Transverse colon (tissue), 4 donors: ENCODE measurements around the gene SKIDA1. TPM values are rescaled to one million over a fixed set of nuclear protein-coding genes. Genes with fewer than 3 reads are reported as not detected.

ENCODE experiments used
- DNase-seq: peaks from one replicate; pipeline ENCODE4 v3.0.0-alpha.2; 2019
- H3K27ac ChIP-seq, 4 donors: fragments of 200-600 bp; sonication (generic); 2 replicates each; pipeline ENCODE4 v1.5.1; 2016 to 2018; ENCODE audit warnings: inconsistent platforms in 4 of 4
- H3K27me3 ChIP-seq: fragments of 200-600 bp; sonication (generic); 2 replicates; pipeline ENCODE4 v1.5.1; 2017; ENCODE audit warnings: inconsistent platforms
- H3K36me3 ChIP-seq, 4 donors: fragments of 200-600 bp; sonication (generic); 2 replicates each; pipeline ENCODE4 v1.5.1; 2017 to 2019; ENCODE audit warnings: inconsistent platforms in 4 of 4
- H3K4me1 ChIP-seq, 4 donors: fragments of 200-600 bp; sonication (generic); 2 replicates each; pipeline ENCODE4 v1.5.1; 2017 to 2020; ENCODE audit warnings: inconsistent platforms in 4 of 4
- H3K4me3 ChIP-seq, 4 donors: fragments of 200-600 bp; sonication (generic); 1 replicate in 1 of 4; 2 replicates in 3 of 4; pipeline versions ENCODE4 v1.5.1 to v1.6.1; 2017 to 2019; ENCODE audit warnings: inconsistent platforms in 4 of 4
- H3K9me3 ChIP-seq, 2 donors: fragments of 200-600 bp; sonication (generic); 2 replicates each; pipeline ENCODE4 v1.5.1; 2017 to 2019; ENCODE audit warnings: inconsistent platforms in 2 of 2
- EP300 ChIP-seq: sonication (generic); formaldehyde crosslinking; IDR thresholded peaks from one replicate; pipeline ENCODE4 v1.6.1; 2017; ENCODE audit warnings: antibody characterized with exemption, low read depth
- POLR2A ChIP-seq: fragments of 450-650 bp; IDR thresholded peaks from one replicate; pipeline ENCODE4 v1.6.1; 2016; ENCODE audit warnings: antibody characterized with exemption, mild to moderate bottlenecking, moderate library complexity
- POLR2AphosphoS5 ChIP-seq, 3 donors: sonication (generic); formaldehyde crosslinking; IDR thresholded peaks; one replicate each; pipeline ENCODE4 v1.6.1; 2016; ENCODE audit warnings: antibody characterized with exemption in 3 of 3
- WGBS, 2 donors: methylation state at CpG; one replicate each; pipeline ENCODE4 v1.1.5; 2018; ENCODE audit warnings: low coverage in 1 of 2; 5-methylcytosine and 5-hydroxymethylcytosine counted together
- in situ Hi-C, 4 donors: fragments of 200-750 bp; cut with MboI; loops; one replicate each; pipeline versions ENCODE4 v1.15.0 to v1.15.1; 2017; ENCODE audit warnings: low sequenced_read_pairs in 3 of 4, low pct_ligation_motif_present in 1 of 4, low pct_unique_long_range_greater_than_20kb in 1 of 4
- intact Hi-C: fragments of 100-400 bp; cut with DNase I; formaldehyde crosslinking; loops from one replicate; pipeline ENCODE4 v1.15.1; 2023; ENCODE audit warnings: low total_unique reads
- total RNA-seq, 4 donors: library from RNA; depleted of rRNA; stranded (reverse); fragments of >200 nt; gene quantifications; one replicate each; pipeline ENCODE4 v1.1.0, GENCODE V29; 2016
- TF ChIP-seq, protein P1 (sequence below), 5 experiments: fragments of 200-600 bp in 3 of 5; fragments of 450-650 bp in 2 of 5; sonication (generic) in 3 of 5; IDR thresholded peaks; 1 replicate in 2 of 5; 2 replicates in 3 of 5; pipeline ENCODE4 v1.5.1; 2016 to 2017; ENCODE audit warnings: antibody characterized with exemption in 5 of 5, inconsistent platforms in 3 of 5, mild to moderate bottlenecking in 2 of 5, moderate library complexity in 1 of 5

SKIDA1 gene
- total RNA-seq, 4 donors from 2014 or later = 0.27 to 0.60 TPM; not detected in 2

DNA sequence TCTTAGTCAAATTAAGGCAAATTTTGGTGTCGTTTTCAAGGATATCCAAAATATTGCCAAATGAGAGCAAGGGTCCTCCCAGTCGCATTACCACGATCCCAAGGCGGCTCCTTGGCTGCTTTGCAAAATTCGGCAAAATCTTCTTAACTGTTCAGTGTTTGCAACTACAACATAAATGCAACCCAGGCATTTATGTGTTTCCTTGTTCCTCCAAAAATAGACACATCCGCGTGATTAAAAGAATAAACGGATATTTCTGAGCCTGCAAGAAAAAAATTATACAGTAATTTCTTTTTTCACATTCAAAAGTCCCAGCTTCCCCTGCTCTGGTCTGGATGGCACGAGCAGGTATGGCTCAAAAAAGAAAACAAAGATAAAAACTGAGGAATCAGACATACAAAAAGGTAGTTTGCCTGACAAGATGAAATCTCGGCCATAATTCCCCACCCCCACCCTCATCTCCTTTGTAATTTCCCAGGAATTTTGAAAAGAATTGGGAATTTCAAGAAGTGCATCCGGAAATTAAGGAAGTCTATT, 6.0 kb downstream of the SKIDA1 start:
- intact Hi-C loops = no loop called here
- TF ChIP-seq, protein P1, sequence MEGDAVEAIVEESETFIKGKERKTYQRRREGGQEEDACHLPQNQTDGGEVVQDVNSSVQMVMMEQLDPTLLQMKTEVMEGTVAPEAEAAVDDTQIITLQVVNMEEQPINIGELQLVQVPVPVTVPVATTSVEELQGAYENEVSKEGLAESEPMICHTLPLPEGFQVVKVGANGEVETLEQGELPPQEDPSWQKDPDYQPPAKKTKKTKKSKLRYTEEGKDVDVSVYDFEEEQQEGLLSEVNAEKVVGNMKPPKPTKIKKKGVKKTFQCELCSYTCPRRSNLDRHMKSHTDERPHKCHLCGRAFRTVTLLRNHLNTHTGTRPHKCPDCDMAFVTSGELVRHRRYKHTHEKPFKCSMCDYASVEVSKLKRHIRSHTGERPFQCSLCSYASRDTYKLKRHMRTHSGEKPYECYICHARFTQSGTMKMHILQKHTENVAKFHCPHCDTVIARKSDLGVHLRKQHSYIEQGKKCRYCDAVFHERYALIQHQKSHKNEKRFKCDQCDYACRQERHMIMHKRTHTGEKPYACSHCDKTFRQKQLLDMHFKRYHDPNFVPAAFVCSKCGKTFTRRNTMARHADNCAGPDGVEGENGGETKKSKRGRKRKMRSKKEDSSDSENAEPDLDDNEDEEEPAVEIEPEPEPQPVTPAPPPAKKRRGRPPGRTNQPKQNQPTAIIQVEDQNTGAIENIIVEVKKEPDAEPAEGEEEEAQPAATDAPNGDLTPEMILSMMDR (IDR thresholded peaks at IDR 0.05) = no peak
- TF ChIP-seq EP300 (no peak), POLR2AphosphoS5 (IDR thresholded peaks at IDR 0.05) (no peak), POLR2A (no peak)
- in situ Hi-C loops = loop anchor here in 1 of 4 donors (25.0 kb wide), 1 partner anchor 793 kb away; the partner anchor contains the start of genes BMI1 and COMMD3
- Histone ChIP-seq H3K9me3 (no peaks in the 10 kb centered on the region), H3K27ac (peak overlapping the region; percentile 66 to 85 (median 82)), H3K36me3 (no peaks in the 10 kb centered on the region), H3K4me3 (peak overlapping the region in 3 of 4 donors; percentile 20 to 63 (median 50)), H3K27me3 (peaks cover 79% of the 10 kb centered on the region), H3K4me1 (peaks cover 5 to 59% (median 20%) of the 10 kb centered on the region in 4 donors)
- no peak for DNase-seq
- 19 to 27% methylated on average over 10 to 11 of the region's 11 CpGs for WGBS, 2 donors

DNA sequence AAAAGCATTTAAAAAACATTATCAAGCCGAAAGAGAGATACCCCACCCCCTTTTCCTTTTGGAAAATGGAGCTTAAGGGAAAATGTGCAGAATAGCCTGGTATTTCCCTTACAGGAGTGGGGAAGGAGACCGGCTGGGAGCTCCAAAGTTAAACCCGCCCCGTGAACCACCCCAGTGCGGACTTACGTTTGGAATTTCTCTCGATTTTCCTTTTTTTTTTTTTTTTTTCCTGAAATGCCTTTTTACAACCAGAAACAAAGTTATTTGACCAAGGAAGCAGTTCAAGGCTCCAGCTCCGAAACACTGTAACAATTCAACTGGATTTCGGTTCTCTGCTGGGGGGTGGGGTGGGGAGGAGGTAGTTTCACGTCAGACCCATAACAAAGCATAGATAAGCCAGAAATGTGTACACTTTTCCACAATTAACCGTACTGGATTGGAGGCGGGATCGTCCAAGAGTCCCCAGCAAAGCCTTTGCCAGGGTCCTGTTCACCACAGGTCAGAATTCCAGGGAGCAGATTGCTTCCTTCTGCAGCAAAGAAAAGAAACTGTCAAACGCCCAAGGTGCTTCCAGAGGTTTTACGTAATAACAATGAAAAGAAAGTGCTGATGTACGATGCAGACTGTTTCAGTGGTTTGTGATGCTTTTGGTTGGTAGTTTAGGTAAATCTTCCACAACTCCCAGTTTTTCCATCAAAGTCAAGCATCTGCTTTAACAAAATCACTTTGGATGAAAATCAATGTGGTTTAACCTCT, 6.7 kb downstream of the SKIDA1 start:
- DNase-seq = no peak
- in situ Hi-C loops = loop anchor here in 1 of 4 donors (25.0 kb wide), 1 partner anchor 793 kb away; the partner anchor contains the start of genes BMI1 and COMMD3
- intact Hi-C loops = no loop called here
- 8 to 9% methylated on average over 11 to 16 of the region's 16 CpGs for WGBS, 2 donors
- TF ChIP-seq POLR2AphosphoS5 (IDR thresholded peaks at IDR 0.05) (peak in 1 of 3 donors; percentile 2), EP300 (no peak)
- H3K27ac ChIP-seq = peak overlapping the region; percentile 66 to 85 (median 82)
- peak overlapping the region in 3 of 4 donors; percentile 50 to 63 (median 58) for H3K4me3 ChIP-seq
- H3K4me1 ChIP-seq = peaks cover 5 to 53% (median 20%) of the 10 kb centered on the region in 4 donors
- H3K27me3 ChIP-seq = peaks cover 84% of the 10 kb centered on the region
- no peaks in the 10 kb centered on the region for H3K9me3 ChIP-seq
- H3K36me3 ChIP-seq = no peaks in the 10 kb centered on the region

DNA sequence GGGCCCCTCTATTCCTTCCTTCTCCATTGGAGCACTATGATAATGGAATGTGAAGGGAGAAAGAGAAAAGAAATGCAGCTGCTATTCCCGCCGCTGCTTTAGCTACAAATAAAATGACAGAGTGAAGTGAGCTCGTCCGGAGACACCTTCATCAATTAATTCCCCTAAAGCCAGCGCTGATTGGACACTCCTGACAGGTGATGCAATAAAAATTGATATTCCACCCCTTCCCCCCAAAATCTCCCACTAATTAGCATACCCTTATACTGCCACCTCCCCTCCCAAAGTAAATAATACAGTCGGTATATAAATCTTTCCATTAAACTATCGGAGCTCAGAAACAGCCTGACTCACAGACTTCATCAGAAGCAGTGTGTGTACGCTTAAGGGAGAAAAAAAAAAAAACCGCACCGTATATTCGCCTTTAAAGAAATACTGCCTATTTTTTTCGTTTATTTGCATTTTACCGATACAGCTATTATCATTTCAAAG, 7.3 kb downstream of the SKIDA1 start:
- WGBS, 2 donors = 3 to 6% methylated on average over 13 of the region's 13 CpGs
- H3K27ac ChIP-seq = peak overlapping the region; percentile 66 to 85 (median 82)
- TF ChIP-seq EP300 (no peak), POLR2AphosphoS5 (IDR thresholded peaks at IDR 0.05) (peak in 1 of 3 donors; percentile 3), POLR2A (no peak)
- TF ChIP-seq, protein P1 (IDR thresholded peaks at IDR 0.05) = no peak
- in situ Hi-C loops (loop anchor here in 1 of 4 donors (25.0 kb wide), 1 partner anchor 794 kb away; the partner anchor contains the start of genes BMI1 and COMMD3), intact Hi-C loops (no loop called here)
- no peaks in the 10 kb centered on the region for H3K9me3 ChIP-seq
- peak overlapping the region in 3 of 4 donors; percentile 50 to 63 (median 58) for H3K4me3 ChIP-seq
- H3K27me3 ChIP-seq = peaks cover 90% of the 10 kb centered on the region
- H3K36me3 ChIP-seq = no peaks in the 10 kb centered on the region
- DNase-seq = no peak
- peaks cover 5 to 46% (median 20%) of the 10 kb centered on the region in 4 donors for H3K4me1 ChIP-seq

DNA sequence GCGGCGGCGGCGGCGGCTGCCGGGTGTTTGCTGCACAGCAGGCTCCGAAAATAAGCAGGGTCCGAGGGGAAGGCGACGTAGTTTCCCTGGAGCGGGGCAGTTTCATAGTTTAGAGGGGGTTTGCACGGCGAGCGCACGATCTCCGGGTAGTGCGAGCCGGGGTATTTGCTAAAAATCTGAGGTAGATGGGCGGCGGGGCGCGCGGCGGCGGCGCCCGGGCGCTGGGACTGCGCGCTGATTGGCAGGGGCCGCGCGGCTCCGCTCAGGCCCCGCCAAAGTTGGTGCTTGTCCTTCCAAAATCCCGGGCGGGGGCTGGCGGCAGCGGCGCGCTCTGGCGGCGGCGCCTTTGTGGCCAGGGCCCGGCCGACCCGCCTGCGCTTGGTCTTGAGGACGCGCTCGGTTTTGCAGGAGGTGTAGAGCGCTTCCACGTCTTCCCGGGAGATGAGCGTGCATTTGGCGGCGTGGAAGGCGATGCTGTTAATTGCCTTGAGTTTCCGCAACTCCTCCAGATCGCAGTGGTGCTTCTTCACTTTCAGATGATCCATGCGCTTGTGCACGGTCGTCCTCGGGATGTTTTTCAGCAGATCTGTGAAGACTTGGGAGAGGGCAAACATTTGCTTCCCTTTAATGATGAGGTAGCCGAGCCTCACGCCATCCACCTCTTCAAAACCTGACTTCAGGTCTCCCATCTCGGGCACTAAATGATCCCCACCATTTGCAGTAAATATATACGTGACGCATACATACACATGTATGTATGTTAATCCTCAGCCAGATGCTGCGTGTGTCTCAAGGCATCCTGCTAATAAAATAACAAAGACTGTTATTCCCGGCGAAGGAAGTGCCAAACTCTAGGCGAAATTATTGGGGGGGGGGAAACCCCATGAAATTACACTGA, 8.1 kb downstream of the SKIDA1 start:
- WGBS, 2 donors = 1 to 3% methylated on average over 6 to 71 of the region's 73 CpGs
- Histone ChIP-seq H3K27ac (peak overlapping the region; percentile 66 to 85 (median 82)), H3K27me3 (peaks cover 92% of the 10 kb centered on the region), H3K4me1 (peaks cover 5 to 50% (median 20%) of the 10 kb centered on the region in 4 donors), H3K36me3 (no peaks in the 10 kb centered on the region), H3K4me3 (peak overlapping the region; percentile 36 to 63 (median 54)), H3K9me3 (no peaks in the 10 kb centered on the region)
- intact Hi-C loops (no loop called here), in situ Hi-C loops (loop anchor here in 1 of 4 donors (25.0 kb wide), 1 partner anchor 795 kb away; the partner anchor contains the start of genes BMI1 and COMMD3)
- TF ChIP-seq EP300 (no peak), POLR2AphosphoS5 (IDR thresholded peaks at IDR 0.05) (peak in 1 of 3 donors; percentile 19)
- no peak for DNase-seq
